AG09319 (cell line): ENCODE data around the gene SUSD4.

Source experiments
- DNase-seq: peaks from one replicate; pipeline ENCODE4 v3.0.0-alpha.2; 2010; ENCODE audit warnings: low read depth; ENCODE audit errors: extremely low read depth
- TF ChIP-seq, protein P1 (sequence below): IDR thresholded peaks from 2 replicates; pipeline ENCODE4 v1.5.1; 2011; ENCODE audit warnings: low read depth, mild to moderate bottlenecking, inconsistent platforms, low read length, moderate library complexity

SUSD4 gene

GRCh38 chr1:223244366-223245103 is 119.4 kb downstream of the SUSD4 start:
- TF ChIP-seq, protein P1, sequence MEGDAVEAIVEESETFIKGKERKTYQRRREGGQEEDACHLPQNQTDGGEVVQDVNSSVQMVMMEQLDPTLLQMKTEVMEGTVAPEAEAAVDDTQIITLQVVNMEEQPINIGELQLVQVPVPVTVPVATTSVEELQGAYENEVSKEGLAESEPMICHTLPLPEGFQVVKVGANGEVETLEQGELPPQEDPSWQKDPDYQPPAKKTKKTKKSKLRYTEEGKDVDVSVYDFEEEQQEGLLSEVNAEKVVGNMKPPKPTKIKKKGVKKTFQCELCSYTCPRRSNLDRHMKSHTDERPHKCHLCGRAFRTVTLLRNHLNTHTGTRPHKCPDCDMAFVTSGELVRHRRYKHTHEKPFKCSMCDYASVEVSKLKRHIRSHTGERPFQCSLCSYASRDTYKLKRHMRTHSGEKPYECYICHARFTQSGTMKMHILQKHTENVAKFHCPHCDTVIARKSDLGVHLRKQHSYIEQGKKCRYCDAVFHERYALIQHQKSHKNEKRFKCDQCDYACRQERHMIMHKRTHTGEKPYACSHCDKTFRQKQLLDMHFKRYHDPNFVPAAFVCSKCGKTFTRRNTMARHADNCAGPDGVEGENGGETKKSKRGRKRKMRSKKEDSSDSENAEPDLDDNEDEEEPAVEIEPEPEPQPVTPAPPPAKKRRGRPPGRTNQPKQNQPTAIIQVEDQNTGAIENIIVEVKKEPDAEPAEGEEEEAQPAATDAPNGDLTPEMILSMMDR = peak; percentile 10
- DNase-seq = no peak

- TF ChIP-seq, protein P1 = no peak
- DNase-seq = no peak
These were observed 120.4 kb downstream of the SUSD4 start for GRCh38 chr1:223243441-223244050.

- TF ChIP-seq, protein P1 = no peak
- DNase-seq = no peak
These were observed 121.0 kb downstream of the SUSD4 start for GRCh38 chr1:223242971-223243370.

DNA sequence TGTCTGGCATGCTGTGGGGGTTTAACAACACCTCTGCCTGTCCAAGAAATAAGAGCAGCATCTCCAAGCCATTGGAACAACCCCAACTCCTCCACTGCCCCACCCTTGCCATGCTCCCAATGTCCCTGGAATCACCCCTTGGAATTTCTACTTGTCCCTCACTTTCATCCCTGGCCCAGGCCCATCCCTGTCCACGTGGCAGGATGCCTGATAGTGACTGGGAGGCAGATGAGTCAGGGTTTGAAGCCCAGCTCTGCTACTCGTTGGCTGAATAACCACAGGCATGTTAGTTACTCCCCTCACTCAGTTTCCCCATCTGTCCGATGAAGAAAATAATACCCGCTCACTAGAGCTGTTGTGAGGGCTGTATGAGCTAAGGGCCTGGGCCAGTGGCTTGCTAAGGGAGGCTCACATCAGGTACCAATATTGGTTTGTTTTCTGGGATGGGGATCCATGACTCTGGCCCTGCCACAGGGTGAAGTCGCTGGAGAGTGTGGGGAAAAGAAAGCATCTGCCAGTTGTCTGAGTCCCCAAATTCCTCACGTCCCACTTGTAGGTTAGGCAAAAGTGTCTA is 121.5 kb downstream of the SUSD4 start:
- DNase-seq = no peak
- TF ChIP-seq, protein P1 = no peak

- no peak for DNase-seq
- TF ChIP-seq, protein P1 = no peak
These were observed 123.9 kb downstream of the SUSD4 start for GRCh38 chr1:223240122-223240521.

GRCh38 chr1:223235091-223235490 is 128.9 kb downstream of the SUSD4 start:
- DNase-seq = no peak
- TF ChIP-seq, protein P1 = no peak

GRCh38 chr1:223234534-223234933 is 129.4 kb downstream of the SUSD4 start:
- TF ChIP-seq, protein P1 = no peak
- no peak for DNase-seq
